HCT116 (cell line): ENCODE results near the gene AVPI1. TPM values are rescaled to one million over a fixed set of nuclear protein-coding genes. Genes with fewer than 3 reads are reported as not detected.

Source experiments
- ATAC-seq: fragments of 200-7000 bp; cut with Tn5 transposase; 2 replicates; pipeline ENCODE4 v1.9.1; 2020; ENCODE audit warnings: mild to moderate bottlenecking, moderate library complexity
- BruUV-seq: library from RNA; stranded (reverse); fragments of 400-500 nt; replicated peaks from 2 replicates; lab custom pipeline; 2021; lab: Mats Ljungman, UMichigan
- CTCF ChIA-PET: fragments of 300-600 bp; sonication (Branson Sonifier 250); formaldehyde crosslinking; loops from one replicate; lab custom pipeline; 2021; ENCODE audit warnings: antibody characterized with exemption; lab: Charles Lee
- POLR2A ChIA-PET: fragments of 300-600, 350-600 bp; sonication (Branson Sonifier 250); formaldehyde crosslinking; loops from one replicate; lab custom pipeline; 2021; ENCODE audit warnings: antibody characterized with exemption; lab: Charles Lee
- RAD21 ChIA-PET, 2 experiments: fragments of 300-600 bp; sonication (Branson Sonifier 250); formaldehyde crosslinking; loops; one replicate each; lab custom pipeline; 2023; ENCODE audit warnings: low total read pairs in 2 of 2; ENCODE audit not compliant: uncharacterized antibody in 2 of 2, unreplicated experiment in 2 of 2, low non-redundant PET in 1 of 2; lab: Charles Lee
- DNase-seq: peaks from one replicate; pipeline ENCODE4 v3.0.0-alpha.2; 2010; ENCODE audit warnings: low read depth, low spot score
- H2AFZ ChIP-seq: fragments of 200-600 bp; shearing (Covaris generic), sonication (generic); 2 replicates; pipeline ENCODE4 v1.6.1; 2017; ENCODE audit warnings: low read depth, mixed run types, mixed read lengths, antibody characterized with exemption, low read length; ENCODE audit not compliant: poor library complexity, severe bottlenecking
- H3K27ac ChIP-seq: 2 replicates; pipeline ENCODE4 v1.5.1; 2012; ENCODE audit warnings: low read depth, low read length
- H3K27me3 ChIP-seq: fragments of 200-600 bp; sonication (generic); 2 replicates; pipeline ENCODE4 v1.6.1; 2016; ENCODE audit warnings: mixed run types, low read length, mixed read lengths; ENCODE audit not compliant: insufficient read depth
- H3K36me3 ChIP-seq, 2 experiments: fragments of 200-500 bp in 1 of 2; fragments of 200-600 bp in 1 of 2; sonication (Bioruptor generic) in 1 of 2; sonication (generic) in 1 of 2; 2 replicates each; pipeline versions ENCODE4 v1.5.1 to v1.6.1; 2014 to 2016; ENCODE audit warnings: low read length in 2 of 2, inconsistent platforms in 1 of 2, mixed read lengths in 1 of 2, mixed run types in 1 of 2; ENCODE audit not compliant: insufficient read depth in 2 of 2, control insufficient read depth in 1 of 2
- H3K4me1 ChIP-seq, 2 experiments: fragments of 200-600 bp in 1 of 2; sonication (generic) in 1 of 2; 2 replicates each; pipeline versions ENCODE4 v1.5.1 to v1.6.1; 2012 to 2017; ENCODE audit warnings: low read length in 2 of 2, inconsistent platforms in 1 of 2, mild to moderate bottlenecking in 1 of 2, mixed read lengths in 1 of 2, mixed run types in 1 of 2, moderate library complexity in 1 of 2; ENCODE audit not compliant: insufficient read depth in 2 of 2, control insufficient read depth in 1 of 2
- H3K4me2 ChIP-seq: fragments of 200-600 bp; sonication (generic); 2 replicates; pipeline ENCODE4 v1.6.1; 2017; ENCODE audit warnings: mixed run types, low read length, mixed read lengths
- H3K4me3 ChIP-seq, 2 experiments: fragments of 200-600 bp in 1 of 2; sonication (generic) in 1 of 2; replicated peaks in 1 of 2; 2 replicates each; pipeline ENCODE4 v1.5.1; 2011 to 2016; ENCODE audit warnings: low read length in 2 of 2, control low read depth in 1 of 2, low read depth in 1 of 2, mild to moderate bottlenecking in 1 of 2, mixed read lengths in 1 of 2, mixed run types in 1 of 2
- H3K79me2 ChIP-seq: fragments of 200-600 bp; sonication (generic); 2 replicates; pipeline ENCODE4 v1.6.1; 2017; ENCODE audit warnings: mild to moderate bottlenecking, mixed run types, low read length, moderate library complexity, mixed read lengths; ENCODE audit not compliant: insufficient read depth
- H3K9ac ChIP-seq: fragments of 200-600 bp; sonication (generic); 2 replicates; pipeline ENCODE4 v1.6.1; 2016; ENCODE audit warnings: low read length, mixed read lengths
- H3K9me2 ChIP-seq: fragments of 200-600 bp; sonication (generic), shearing (Covaris generic); 2 replicates; pipeline ENCODE4 v1.6.1; 2017; ENCODE audit warnings: mixed run types, mild to moderate bottlenecking, moderate library complexity; ENCODE audit not compliant: insufficient read depth
- H3K9me3 ChIP-seq, 2 experiments: fragments of 200-500 bp in 1 of 2; fragments of 200-600 bp in 1 of 2; sonication (Bioruptor generic) in 1 of 2; sonication (generic) in 1 of 2; 2 replicates each; pipeline ENCODE4 v1.6.1; 2014 to 2017; ENCODE audit warnings: low read length in 2 of 2, mixed read lengths in 2 of 2, inconsistent platforms in 1 of 2, low read depth in 1 of 2, mild to moderate bottlenecking in 1 of 2, mixed run types in 1 of 2, moderate library complexity in 1 of 2; ENCODE audit not compliant: control insufficient read depth in 1 of 2, insufficient read depth in 1 of 2
- H4K20me1 ChIP-seq: fragments of 200-600 bp; sonication (generic), shearing (Covaris generic); 2 replicates; pipeline ENCODE4 v1.6.1; 2017; ENCODE audit warnings: mixed run types, mild to moderate bottlenecking, moderate library complexity; ENCODE audit not compliant: insufficient read depth
- CBX3 ChIP-seq: IDR thresholded peaks from 2 replicates; pipeline ENCODE4 v1.6.1; 2012; ENCODE audit warnings: low read depth
- CTCF ChIP-seq, 3 experiments: fragments of 200-600 bp in 1 of 3; sonication (generic) in 1 of 3; IDR thresholded peaks in 2 of 3; conservative IDR thresholded peaks in 1 of 3; 2 replicates each; pipeline ENCODE4 v1.5.1; 2012 to 2017; ENCODE audit warnings: low read depth in 2 of 3, low read length in 2 of 3, antibody characterized with exemption in 1 of 3, borderline replicate concordance in 1 of 3, control low read depth in 1 of 3, mild to moderate bottlenecking in 1 of 3, mixed read lengths in 1 of 3, mixed run types in 1 of 3, moderate library complexity in 1 of 3; ENCODE audit not compliant: insufficient read depth in 1 of 3
- ELF1 ChIP-seq: IDR thresholded peaks from 2 replicates; pipeline ENCODE4 v1.6.1; 2012; ENCODE audit warnings: low read depth, borderline replicate concordance
- EZH2phosphoT487 ChIP-seq: fragments of 200-600 bp; IDR thresholded peaks from 2 replicates; pipeline ENCODE4 v1.6.1; 2018; ENCODE audit warnings: antibody characterized with exemption, borderline replicate concordance
- POLR2A ChIP-seq: IDR thresholded peaks from 2 replicates; pipeline ENCODE4 v1.7.0; 2011; ENCODE audit warnings: borderline replicate concordance; ENCODE audit not compliant: insufficient read depth, insufficient read length; ENCODE audit errors: extremely low read depth
- POLR2AphosphoS5 ChIP-seq: IDR thresholded peaks from 2 replicates; pipeline ENCODE4 v1.6.1; 2011; ENCODE audit warnings: mild to moderate bottlenecking, low read depth, low read length, moderate library complexity
- RAD21 ChIP-seq: IDR thresholded peaks from 2 replicates; pipeline ENCODE4 v1.6.1; 2012; ENCODE audit warnings: low read depth, mild to moderate bottlenecking
- SIN3A ChIP-seq: IDR thresholded peaks from 2 replicates; pipeline ENCODE4 v1.6.1; 2012; ENCODE audit warnings: low read depth
- SP1 ChIP-seq: IDR thresholded peaks from 2 replicates; pipeline ENCODE4 v1.6.1; 2012; ENCODE audit warnings: low read depth
- SRF ChIP-seq: IDR thresholded peaks from 2 replicates; pipeline ENCODE4 v1.6.1; 2012; ENCODE audit warnings: low read depth
- intact Hi-C: fragments of 100-400 bp; cut with micrococcal nuclease; formaldehyde crosslinking; loops from 2 replicates; pipeline ENCODE4 v1.10.0; 2022
- total RNA-seq: library from RNA; stranded (reverse); gene quantifications from one replicate; pipeline ENCODE4 v1.2.1, GENCODE V29; 2021; ENCODE audit not compliant: unreplicated experiment
- TF ChIP-seq, protein P1 (sequence below): IDR thresholded peaks from 2 replicates; pipeline ENCODE4 v1.6.1; 2012

The AVPI1 gene
- total RNA-seq, 1 experiment from 2014 or later: 26.7 TPM

DNA sequence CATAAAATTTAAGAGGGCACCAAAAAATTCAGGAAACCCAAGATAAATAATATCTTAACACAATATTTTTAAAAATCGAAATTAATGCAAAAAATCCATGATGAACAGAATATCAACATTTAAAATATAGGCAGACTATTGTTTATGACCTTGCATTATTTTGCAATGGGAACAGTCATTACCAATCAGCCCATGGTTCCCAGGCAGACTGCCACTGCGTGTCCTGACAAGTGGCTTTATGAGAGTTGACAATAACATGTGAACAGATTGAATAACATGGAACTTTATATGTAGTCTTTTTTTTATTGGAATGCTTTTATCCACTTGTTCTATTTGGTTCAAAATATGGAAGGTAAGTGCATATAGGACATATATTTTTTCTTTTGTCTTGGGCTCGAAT is 3.1 kb upstream of the AVPI1 start:
- POLR2A ChIA-PET: no interaction called here
- Histone ChIP-seq H3K4me3 (no peak overlapping the region), H2AFZ (no peak overlapping the region), H3K27me3 (no peaks in the 10 kb centered on the region), H3K9me3 (no peaks in the 10 kb centered on the region), H3K79me2 (peaks cover 17% of the 10 kb centered on the region), H3K9ac (no peak overlapping the region), H3K4me2 (peak overlapping the region; percentile 32), H3K4me1 (peaks cover 30 to 49% of the 10 kb centered on the region in 2 experiments), H4K20me1 (no peaks in the 10 kb centered on the region), H3K36me3 (no peaks in the 10 kb centered on the region), H3K9me2 (no peaks in the 10 kb centered on the region), H3K27ac (no peak overlapping the region)
- no TSS peak for BruUV-seq
- intact Hi-C loops: no loop called here
- TF ChIP-seq, protein P1, sequence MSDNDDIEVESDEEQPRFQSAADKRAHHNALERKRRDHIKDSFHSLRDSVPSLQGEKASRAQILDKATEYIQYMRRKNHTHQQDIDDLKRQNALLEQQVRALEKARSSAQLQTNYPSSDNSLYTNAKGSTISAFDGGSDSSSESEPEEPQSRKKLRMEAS: no peak
- TF ChIP-seq SIN3A (no peak), SP1 (no peak), POLR2A (no peak), CBX3 (no peak), POLR2AphosphoS5 (no peak), RAD21 (no peak), ELF1 (no peak), EZH2phosphoT487 (no peak), CTCF (IDR thresholded peaks at IDR 0.05 in 2 of 3, conservative IDR thresholded peaks at IDR 0.05 in 1 of 3; ENCODE audit: borderline replicate concordance in 1 of 3, insufficient read depth in 1 of 3, low read depth in 2 of 3, low read length in 2 of 3) (no peak), SRF (no peak)
- RAD21 ChIA-PET: no interaction called here
- ATAC-seq: no peak
- CTCF ChIA-PET: interaction anchor here (5.0 kb wide), 1 partner anchor 12 kb away, joined by 23 read pairs; no protein-coding TSS in a partner anchor
- DNase-seq: no peak
